ENCODE data around the gene NDUFS3. TPM values are rescaled to one million over a fixed set of nuclear protein-coding genes. Genes with fewer than 3 reads are reported as not detected.

The NDUFS3 gene
- total RNA-seq, 2 experiments from 2014 or later = 129 to 138 TPM

DNA sequence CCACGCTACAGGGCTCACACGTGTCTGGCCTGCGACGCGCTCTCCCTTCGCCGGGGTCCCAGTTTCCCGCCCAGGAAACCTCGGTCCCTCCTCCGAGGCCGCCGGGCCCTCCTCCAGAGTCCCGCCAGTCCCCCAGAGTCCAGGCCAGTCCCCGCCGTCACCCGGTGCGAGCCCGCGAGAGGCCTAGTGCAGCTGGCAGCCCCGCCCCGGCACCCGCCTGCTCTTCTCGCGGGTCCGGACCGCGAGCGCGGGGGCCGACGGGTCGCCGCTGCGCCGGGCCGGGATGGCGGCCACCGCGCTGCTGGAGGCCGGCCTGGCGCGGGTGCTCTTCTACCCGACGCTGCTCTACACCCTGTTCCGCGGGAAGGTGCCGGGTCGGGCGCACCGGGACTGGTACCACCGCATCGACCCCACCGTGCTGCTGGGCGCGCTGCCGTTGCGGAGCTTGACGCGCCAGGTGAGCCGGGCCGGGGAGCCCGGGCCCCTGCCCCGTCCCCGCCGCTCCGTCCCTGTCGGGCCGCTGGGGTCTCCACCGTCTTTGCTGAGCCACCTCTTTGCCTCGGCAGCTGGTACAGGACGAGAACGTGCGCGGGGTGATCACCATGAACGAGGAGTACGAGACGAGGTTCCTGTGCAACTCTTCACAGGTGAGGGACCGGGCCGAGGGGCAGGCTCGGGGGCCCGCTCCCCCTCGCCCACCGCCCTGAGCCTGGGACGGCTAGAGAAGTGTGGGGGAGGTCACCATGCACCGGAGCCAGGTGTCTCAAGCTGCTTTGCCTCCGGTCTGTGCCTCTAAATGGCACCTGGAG is 13.3 kb upstream of the NDUFS3 start, which contains the start of gene PTPMT1:
Gene PTPMT1, plus strand, starts transcription at position 260 of the 809 bp plus-strand sequence. Its CDS starts 24 bp downstream, at position 284.
- no peaks in the 10 kb centered on the region for H3K27me3 Mint-ChIP-seq
- POLR2A ChIA-PET = interaction anchor here (1.0 to 4.2 kb wide), 6 partner anchors 8 to 201 kb away, joined by 3 to 48 read pairs (median 4); partner anchors contain the start of genes AGBL2, CELF1, FNBP4 and KBTBD4
- peaks cover 28% of the 10 kb centered on the region for H3K4me1 Mint-ChIP-seq (ENCODE audit: low read depth)
- intact Hi-C loops (cut with micrococcal nuclease) = no loop called here
- no peaks in the 10 kb centered on the region for H3K9me3 Mint-ChIP-seq
- DNase-seq (peak; percentile 82), ATAC-seq (peak; percentile 88)
- CTCF ChIA-PET = interaction anchor here (0.6 to 2.2 kb wide), 9 partner anchors 8 to 153 kb away, joined by 3 to 12 read pairs (median 4); partner anchors contain the start of genes KBTBD4 and NDUFS3
- H3K27ac Mint-ChIP-seq = peak within 1 kb of the TSS; percentile 83
- H3K36me3 Mint-ChIP-seq (ENCODE audit: low read depth) = peaks cover 16% of the 10 kb centered on the region
- peak within 1 kb of the TSS; percentile 83 for H3K4me3 Mint-ChIP-seq
- TF ChIP-seq, protein P1, sequence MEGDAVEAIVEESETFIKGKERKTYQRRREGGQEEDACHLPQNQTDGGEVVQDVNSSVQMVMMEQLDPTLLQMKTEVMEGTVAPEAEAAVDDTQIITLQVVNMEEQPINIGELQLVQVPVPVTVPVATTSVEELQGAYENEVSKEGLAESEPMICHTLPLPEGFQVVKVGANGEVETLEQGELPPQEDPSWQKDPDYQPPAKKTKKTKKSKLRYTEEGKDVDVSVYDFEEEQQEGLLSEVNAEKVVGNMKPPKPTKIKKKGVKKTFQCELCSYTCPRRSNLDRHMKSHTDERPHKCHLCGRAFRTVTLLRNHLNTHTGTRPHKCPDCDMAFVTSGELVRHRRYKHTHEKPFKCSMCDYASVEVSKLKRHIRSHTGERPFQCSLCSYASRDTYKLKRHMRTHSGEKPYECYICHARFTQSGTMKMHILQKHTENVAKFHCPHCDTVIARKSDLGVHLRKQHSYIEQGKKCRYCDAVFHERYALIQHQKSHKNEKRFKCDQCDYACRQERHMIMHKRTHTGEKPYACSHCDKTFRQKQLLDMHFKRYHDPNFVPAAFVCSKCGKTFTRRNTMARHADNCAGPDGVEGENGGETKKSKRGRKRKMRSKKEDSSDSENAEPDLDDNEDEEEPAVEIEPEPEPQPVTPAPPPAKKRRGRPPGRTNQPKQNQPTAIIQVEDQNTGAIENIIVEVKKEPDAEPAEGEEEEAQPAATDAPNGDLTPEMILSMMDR (IDR thresholded peaks at IDR 0.05) = no peak

DNA sequence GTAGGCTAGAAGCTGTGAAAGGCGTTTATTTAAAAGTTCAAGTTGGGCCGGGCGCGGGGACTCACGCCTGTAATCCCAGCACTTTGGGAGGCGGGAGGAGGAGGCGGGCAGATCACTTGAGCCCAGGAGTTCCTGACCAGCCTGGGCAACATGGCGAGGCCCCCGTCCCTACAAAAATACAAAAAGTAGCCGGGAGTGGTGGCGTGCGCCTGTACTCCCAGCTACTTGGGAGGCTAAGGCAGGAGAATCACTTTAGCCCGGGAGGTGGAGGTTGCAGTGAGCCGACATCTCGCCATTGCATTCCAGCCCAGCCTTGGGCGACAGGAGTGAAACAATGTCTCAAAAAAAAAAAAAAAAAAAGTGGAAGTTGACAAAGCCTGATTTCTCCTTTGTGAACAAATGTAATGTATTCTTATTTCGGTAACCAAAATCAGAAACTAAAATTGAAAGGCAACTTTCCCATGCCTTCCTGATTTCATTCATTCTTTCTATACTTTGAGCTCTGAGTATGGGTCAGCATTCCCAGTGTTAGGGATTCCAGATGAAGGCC is 12.7 kb upstream of the NDUFS3 start:
- DNase-seq = peak; percentile 21
- H3K36me3 Mint-ChIP-seq (ENCODE audit: low read depth) = peaks cover 16% of the 10 kb centered on the region
- intact Hi-C loops (cut with micrococcal nuclease) = no loop called here
- TF ChIP-seq, protein P1 (IDR thresholded peaks at IDR 0.05) = no peak
- no peaks in the 10 kb centered on the region for H3K9me3 Mint-ChIP-seq
- peak overlapping the region; percentile 83 for H3K4me3 Mint-ChIP-seq
- peaks cover 28% of the 10 kb centered on the region for H3K4me1 Mint-ChIP-seq (ENCODE audit: low read depth)
- ChIA-PET CTCF (interaction anchor here (0.6 to 2.2 kb wide), 7 partner anchors 8 to 120 kb away, joined by 3 to 12 read pairs (median 4); partner anchors contain the start of genes KBTBD4 and NDUFS3), POLR2A (interaction anchor here (0.6 to 4.2 kb wide), 6 partner anchors 9 to 201 kb away, joined by 3 to 48 read pairs (median 4); partner anchors contain the start of genes CELF1, FAM180B, FNBP4 and KBTBD4)
- H3K27me3 Mint-ChIP-seq = no peaks in the 10 kb centered on the region
- peak overlapping the region; percentile 77 for H3K27ac Mint-ChIP-seq
- ATAC-seq = no peak

DNA sequence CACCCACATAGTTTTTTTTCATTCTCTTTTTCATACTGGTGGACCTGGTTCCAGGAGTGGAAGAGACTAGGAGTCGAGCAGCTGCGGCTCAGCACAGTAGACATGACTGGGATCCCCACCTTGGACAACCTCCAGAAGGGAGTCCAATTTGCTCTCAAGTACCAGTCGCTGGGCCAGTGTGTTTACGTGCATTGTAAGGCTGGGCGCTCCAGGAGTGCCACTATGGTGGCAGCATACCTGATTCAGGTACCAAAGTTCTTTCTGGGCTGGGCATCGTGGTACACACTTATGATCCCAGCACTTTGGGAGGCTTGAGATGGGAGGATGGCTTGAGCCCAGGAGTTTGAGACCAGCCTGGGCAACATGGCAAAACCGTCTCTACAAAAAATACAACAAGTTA is 9.2 kb upstream of the NDUFS3 start:
- Mint-ChIP-seq H3K4me1 (ENCODE audit: low read depth) (peaks cover 24% of the 10 kb centered on the region), H3K27me3 (no peaks in the 10 kb centered on the region), H3K9me3 (no peaks in the 10 kb centered on the region), H3K36me3 (ENCODE audit: low read depth) (peaks cover 30% of the 10 kb centered on the region), H3K4me3 (no peak overlapping the region), H3K27ac (no peak overlapping the region)
- intact Hi-C loops (cut with micrococcal nuclease) = no loop called here
- DNase-seq (no peak), ATAC-seq (no peak)
- TF ChIP-seq, protein P1 (IDR thresholded peaks at IDR 0.05) = no peak
- ChIA-PET POLR2A (interaction anchor here (0.6 to 1.2 kb wide), 2 partner anchors 10 to 15 kb away, joined by 3 to 7 read pairs; partner anchors contain the start of genes KBTBD4 and NDUFS3), CTCF (no interaction called here)

- intact Hi-C loops (cut with micrococcal nuclease) = no loop called here
- CTCF ChIA-PET = no interaction called here
- POLR2A ChIA-PET = interaction anchor here (0.6 to 1.2 kb wide), 3 partner anchors 8 to 72 kb away, joined by 3 to 7 read pairs (median 4); partner anchors contain the start of genes KBTBD4 and NDUFS3
- Mint-ChIP-seq H3K4me1 (ENCODE audit: low read depth) (peaks cover 21% of the 10 kb centered on the region), H3K4me3 (no peak overlapping the region), H3K9me3 (no peaks in the 10 kb centered on the region), H3K27ac (peak overlapping the region; percentile 56), H3K36me3 (ENCODE audit: low read depth) (peaks cover 33% of the 10 kb centered on the region), H3K27me3 (no peaks in the 10 kb centered on the region)
- TF ChIP-seq, protein P1 (IDR thresholded peaks at IDR 0.05) = no peak
- DNase-seq (no peak), ATAC-seq (no peak)
These were observed 8.1 kb upstream of the NDUFS3 start for GRCh38 chr11:47570651-47571356.

All from activated CD8-positive, alpha-beta T cell treated with anti-CD3 and anti-CD28 coated beads for 36 hours (primary cell).